Vagina (tissue), 2 donors: ENCODE results near the gene C16orf54. TPM values are rescaled to one million over a fixed set of nuclear protein-coding genes. Genes with fewer than 3 reads are reported as not detected.
"Not testable (repeated sequence)": the region's sequence is repeated elsewhere in the genome, so short reads cannot be mapped to it uniquely, and the experiment has no call there.

Experiments
- DNase-seq, 2 donors: peaks; one replicate each; pipeline ENCODE4 v3.0.0-alpha.2; 2017; ENCODE audit errors: extremely low spot score in 2 of 2
- H3K27ac ChIP-seq: fragments of 200-600 bp; sonication (generic); one replicate; pipeline ENCODE4 v1.5.1; 2019
- H3K27me3 ChIP-seq: fragments of 200-600 bp; sonication (generic); one replicate; pipeline ENCODE4 v1.5.1; 2019
- H3K36me3 ChIP-seq, 2 donors: fragments of 200-600 bp; sonication (generic); one replicate each; pipeline ENCODE4 v1.5.1; 2017 to 2019
- H3K4me1 ChIP-seq: fragments of 200-600 bp; sonication (generic); one replicate; pipeline ENCODE4 v1.5.1; 2019
- H3K4me3 ChIP-seq, 2 donors: fragments of 200-600 bp; sonication (generic); 1 replicate in 1 of 2; 2 replicates in 1 of 2; pipeline ENCODE4 v1.5.1; 2016 to 2019
- H3K9me3 ChIP-seq: fragments of 200-600 bp; sonication (generic); one replicate; pipeline ENCODE4 v1.5.1; 2019
- CTCF ChIP-seq, 3 experiments: fragments of 450-650 bp in 2 of 3; fragments of 200-600 bp in 1 of 3; sonication (generic) in 1 of 3; IDR thresholded peaks; one replicate each; pipeline ENCODE4 v1.5.1; 2017 to 2019; ENCODE audit warnings: antibody characterized with exemption in 3 of 3, mild to moderate bottlenecking in 2 of 3, moderate library complexity in 2 of 3
- POLR2A ChIP-seq, 2 donors: fragments of 450-650 bp; IDR thresholded peaks; one replicate each; pipeline ENCODE4 v1.6.1; 2017; ENCODE audit warnings: antibody characterized with exemption in 2 of 2, mild to moderate bottlenecking in 2 of 2, moderate library complexity in 2 of 2
- POLR2AphosphoS5 ChIP-seq, 2 donors: sonication (generic); formaldehyde crosslinking; IDR thresholded peaks; one replicate each; pipeline ENCODE4 v1.9.0; 2017; ENCODE audit warnings: antibody characterized with exemption in 2 of 2, mild to moderate bottlenecking in 2 of 2, low read depth in 1 of 2; ENCODE audit not compliant: insufficient read depth in 1 of 2
- intact Hi-C: fragments of 100-400 bp; cut with DNase I; formaldehyde crosslinking; loops from one replicate; pipeline ENCODE4 v1.15.1; 2023
- total RNA-seq: library from RNA; depleted of rRNA; stranded (reverse); fragments of >200 nt; gene quantifications from one replicate; pipeline ENCODE4 v1.2.3, GENCODE V29; 2016

Gene C16orf54
- total RNA-seq, 1 donor from 2014 or later: 3.2 TPM

DNA sequence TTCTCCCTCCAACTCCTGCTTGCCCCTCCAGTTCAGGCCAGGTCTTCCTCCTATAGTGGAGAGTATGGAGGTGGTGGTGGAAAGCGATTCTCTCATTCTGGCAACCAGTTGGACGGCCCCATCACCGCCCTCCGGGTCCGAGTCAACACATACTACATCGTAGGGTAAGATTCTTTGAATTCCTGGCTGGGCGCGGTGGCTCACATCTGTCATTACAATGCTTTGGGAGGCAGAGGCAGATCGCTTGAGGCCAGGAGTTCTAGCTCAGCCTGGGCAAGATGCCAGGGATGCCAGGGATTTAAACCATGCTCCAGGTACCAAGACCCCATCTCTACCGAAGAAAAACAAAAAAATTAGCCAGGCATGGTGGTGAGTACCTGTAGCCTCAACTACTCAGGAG, 33.7 kb upstream of the C16orf54 start:
- DNase-seq: no peak
- Histone ChIP-seq H3K4me3 (no peak overlapping the region), H3K36me3 (no peaks in the 10 kb centered on the region), H3K27me3 (no peaks in the 10 kb centered on the region), H3K9me3 (no peaks in the 10 kb centered on the region), H3K27ac (no peak overlapping the region), H3K4me1 (no peaks in the 10 kb centered on the region)
- TF ChIP-seq CTCF (IDR thresholded peaks at IDR 0.05) (no peak), POLR2A (IDR thresholded peaks at IDR 0.05) (no peak), POLR2AphosphoS5 (IDR thresholded peaks at IDR 0.05; ENCODE audit: insufficient read depth in 1 of 2, low read depth in 1 of 2) (no peak)
- intact Hi-C loops: no loop called here

DNA sequence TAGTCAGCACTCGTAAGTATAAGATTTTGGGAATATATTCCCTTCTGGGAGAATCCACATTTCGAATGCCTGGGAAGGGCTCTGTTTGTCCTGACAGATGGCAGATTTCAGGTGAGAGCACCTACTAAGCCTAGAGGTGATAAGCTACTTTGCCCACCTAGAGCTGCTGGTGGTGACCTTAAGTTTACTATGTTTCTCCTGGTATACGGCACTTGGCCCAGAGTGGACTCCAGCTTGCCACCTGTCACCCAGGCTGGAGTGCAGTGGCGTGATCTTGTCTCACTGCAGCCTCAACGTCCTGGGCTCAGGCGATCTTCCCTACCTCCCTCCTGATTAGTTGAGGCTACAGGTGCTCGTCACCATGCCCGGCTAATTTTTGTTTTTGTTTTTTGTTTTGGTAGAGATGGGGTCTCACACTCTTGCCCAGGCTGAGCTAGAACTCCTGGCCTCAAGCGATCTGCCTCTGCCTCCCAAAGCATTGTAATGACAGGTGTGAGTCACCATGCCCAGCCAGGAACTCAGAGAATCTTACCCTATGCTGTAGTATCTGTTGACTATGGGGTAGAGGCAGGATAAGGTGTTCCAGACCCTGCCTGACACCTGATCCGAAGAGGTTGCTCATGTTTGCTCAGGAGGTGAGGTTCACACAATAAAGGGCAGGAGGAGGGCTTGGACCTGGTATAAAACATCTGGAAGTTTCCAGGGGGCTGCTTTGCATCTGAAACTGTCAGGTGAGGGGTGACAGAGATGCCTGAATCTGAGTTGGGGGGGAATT, 32.0 kb upstream of the C16orf54 start, which contains the start of gene ZG16:
TSS of gene ZG16 (plus strand) at position 681 of the 775 bp plus-strand sequence. CDS start 1,011 bp downstream, outside the sequence.
- no peaks in the 10 kb centered on the region for H3K27me3 ChIP-seq
- H3K4me1 ChIP-seq: no peaks in the 10 kb centered on the region
- intact Hi-C loops: no loop called here

GRCh38 chr16:29775742-29776408, 30.1 kb upstream of the C16orf54 start:
- DNase-seq: no peak
- no peak overlapping the region for H3K27ac ChIP-seq
- TF ChIP-seq POLR2AphosphoS5 (IDR thresholded peaks at IDR 0.05; ENCODE audit: insufficient read depth in 1 of 2, low read depth in 1 of 2) (no peak), CTCF (IDR thresholded peaks at IDR 0.05) (no peak), POLR2A (IDR thresholded peaks at IDR 0.05) (no peak)
- H3K4me1 ChIP-seq: no peaks in the 10 kb centered on the region
- H3K27me3 ChIP-seq: no peaks in the 10 kb centered on the region
- no peaks in the 10 kb centered on the region for H3K9me3 ChIP-seq
- no peak overlapping the region for H3K4me3 ChIP-seq
- H3K36me3 ChIP-seq: no peaks in the 10 kb centered on the region
- intact Hi-C loops: no loop called here

More for the DNA sequence above, 32.0 kb upstream of the C16orf54 start, which contains the start of gene ZG16:
- TF ChIP-seq POLR2AphosphoS5 (IDR thresholded peaks at IDR 0.05; ENCODE audit: insufficient read depth in 1 of 2, low read depth in 1 of 2) (no peak), CTCF (IDR thresholded peaks at IDR 0.05) (no peak), POLR2A (IDR thresholded peaks at IDR 0.05) (no peak)
- no peaks in the 10 kb centered on the region for H3K36me3 ChIP-seq
- no peak within 1 kb of the TSS for H3K27ac ChIP-seq
- no peak for DNase-seq
- H3K4me3 ChIP-seq: no peak within 1 kb of the TSS
- H3K9me3 ChIP-seq: no peaks in the 10 kb centered on the region

GRCh38 chr16:29774730-29775129, 28.9 kb upstream of the C16orf54 start:
- intact Hi-C loops: no loop called here
- H3K4me1 ChIP-seq: no peaks in the 10 kb centered on the region
- no peaks in the 10 kb centered on the region for H3K9me3 ChIP-seq
- no peak for DNase-seq
- no peak overlapping the region for H3K27ac ChIP-seq
- H3K27me3 ChIP-seq: no peaks in the 10 kb centered on the region
- no peak overlapping the region for H3K4me3 ChIP-seq
- H3K36me3 ChIP-seq: no peaks in the 10 kb centered on the region
- TF ChIP-seq POLR2A (IDR thresholded peaks at IDR 0.05): no peak

GRCh38 chr16:29772330-29772729, 26.5 kb upstream of the C16orf54 start:
- DNase-seq, H3K27ac ChIP-seq, H3K4me1 ChIP-seq, H3K27me3 ChIP-seq, H3K36me3 ChIP-seq, H3K4me3 ChIP-seq, H3K9me3 ChIP-seq, intact Hi-C loops: not testable (repeated sequence)
